ENCODE data around the gene LPIN1.
A peak's percentile ranks its signal among the peaks of the same experiment; 100 is the strongest.

Gene LPIN1

GRCh38 chr2:11872948-11873269 is 126.5 kb downstream of the LPIN1 start:
- no peak for DNase-seq

GRCh38 chr2:11873356-11874154 is 127.1 kb downstream of the LPIN1 start:
- DNase-seq: no peak

- no peak for DNase-seq
These were observed 128.4 kb downstream of the LPIN1 start for GRCh38 chr2:11874861-11875260.

GRCh38 chr2:11875481-11875880 is 129.0 kb downstream of the LPIN1 start:
- DNase-seq: peak; percentile 42

GRCh38 chr2:11876436-11876835 is 130.0 kb downstream of the LPIN1 start:
- DNase-seq: peak; percentile 17

- DNase-seq: no peak
These were observed 130.5 kb downstream of the LPIN1 start for GRCh38 chr2:11876889-11877288.
